Sigmoid colon (tissue), 4 donors: ENCODE data around the gene SLC38A4.

Experiments used
- EP300 ChIP-seq, 4 donors: sonication (generic); formaldehyde crosslinking; IDR thresholded peaks; one replicate each; pipeline ENCODE4 v1.6.1; 2017; ENCODE audit warnings: antibody characterized with exemption in 4 of 4
- POLR2A ChIP-seq, 2 donors: fragments of 450-650 bp; IDR thresholded peaks; one replicate each; pipeline ENCODE4 v1.6.1; 2016; ENCODE audit warnings: antibody characterized with exemption in 2 of 2, mild to moderate bottlenecking in 2 of 2, moderate library complexity in 2 of 2
- POLR2AphosphoS5 ChIP-seq, 4 donors: sonication (generic); formaldehyde crosslinking; IDR thresholded peaks; one replicate each; pipeline ENCODE4 v1.6.1; 2017; ENCODE audit warnings: antibody characterized with exemption in 4 of 4
- TF ChIP-seq, protein P1 (sequence below), 4 experiments: fragments of 450-650 bp in 3 of 4; fragments of 200-600 bp in 1 of 4; IDR thresholded peaks; one replicate each; pipeline ENCODE4 v1.5.1; 2016 to 2019; ENCODE audit warnings: antibody characterized with exemption in 4 of 4, mild to moderate bottlenecking in 3 of 4, moderate library complexity in 2 of 4

DNA sequence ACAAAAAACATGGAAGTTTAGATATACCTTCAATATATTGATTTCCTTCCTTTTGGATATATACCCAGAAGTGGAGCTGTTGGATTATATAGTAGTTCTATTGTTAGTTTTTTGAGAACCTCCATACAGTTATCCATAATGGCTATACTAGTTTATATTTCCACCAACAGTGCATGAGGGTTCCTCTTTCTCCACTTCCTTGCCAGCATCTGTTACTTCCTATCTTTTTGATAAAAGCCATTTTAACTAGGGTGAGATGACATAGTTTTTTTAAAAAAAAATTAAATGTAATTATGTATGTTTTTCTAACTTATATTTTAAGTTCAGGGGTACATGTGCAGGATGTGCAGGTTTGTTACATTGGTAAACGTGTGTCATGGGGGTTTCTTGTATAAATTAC is 10.0 kb upstream of the SLC38A4 start:
- TF ChIP-seq, protein P1, sequence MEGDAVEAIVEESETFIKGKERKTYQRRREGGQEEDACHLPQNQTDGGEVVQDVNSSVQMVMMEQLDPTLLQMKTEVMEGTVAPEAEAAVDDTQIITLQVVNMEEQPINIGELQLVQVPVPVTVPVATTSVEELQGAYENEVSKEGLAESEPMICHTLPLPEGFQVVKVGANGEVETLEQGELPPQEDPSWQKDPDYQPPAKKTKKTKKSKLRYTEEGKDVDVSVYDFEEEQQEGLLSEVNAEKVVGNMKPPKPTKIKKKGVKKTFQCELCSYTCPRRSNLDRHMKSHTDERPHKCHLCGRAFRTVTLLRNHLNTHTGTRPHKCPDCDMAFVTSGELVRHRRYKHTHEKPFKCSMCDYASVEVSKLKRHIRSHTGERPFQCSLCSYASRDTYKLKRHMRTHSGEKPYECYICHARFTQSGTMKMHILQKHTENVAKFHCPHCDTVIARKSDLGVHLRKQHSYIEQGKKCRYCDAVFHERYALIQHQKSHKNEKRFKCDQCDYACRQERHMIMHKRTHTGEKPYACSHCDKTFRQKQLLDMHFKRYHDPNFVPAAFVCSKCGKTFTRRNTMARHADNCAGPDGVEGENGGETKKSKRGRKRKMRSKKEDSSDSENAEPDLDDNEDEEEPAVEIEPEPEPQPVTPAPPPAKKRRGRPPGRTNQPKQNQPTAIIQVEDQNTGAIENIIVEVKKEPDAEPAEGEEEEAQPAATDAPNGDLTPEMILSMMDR (IDR thresholded peaks at IDR 0.05), result no peak
- TF ChIP-seq POLR2AphosphoS5 (IDR thresholded peaks at IDR 0.05) (no peak), POLR2A (IDR thresholded peaks at IDR 0.05) (no peak), EP300 (IDR thresholded peaks at IDR 0.05) (no peak)
